IMR-90 (cell line): ENCODE data around the gene TRPM4.
"Not testable (repeated sequence)": the region's sequence is repeated elsewhere in the genome, so short reads cannot be mapped to it uniquely, and the experiment has no call there.

Experiments used
- CEBPB ChIP-seq: IDR thresholded peaks from 2 replicates; pipeline ENCODE4 v1.6.1; 2012; ENCODE audit warnings: low read depth, low read length, improper control_type of control experiment
- ELK1 ChIP-seq: fragments of 150-350 bp; IDR thresholded peaks from 2 replicates; pipeline ENCODE4 v1.6.1; 2016; ENCODE audit warnings: low read depth, mild to moderate bottlenecking, low read length, moderate library complexity, borderline replicate concordance
- FOS ChIP-seq: fragments of 150-350 bp; IDR thresholded peaks from 2 replicates; pipeline ENCODE4 v1.6.1; 2016; ENCODE audit warnings: low read depth, low read length
- MAFK ChIP-seq: IDR thresholded peaks from 2 replicates; pipeline ENCODE4 v1.6.1; 2012; ENCODE audit warnings: low read depth, low read length, improper control_type of control experiment
- MAZ ChIP-seq: IDR thresholded peaks from 2 replicates; pipeline ENCODE4 v1.6.1; 2012; ENCODE audit warnings: low read depth, mild to moderate bottlenecking, low read length, improper control_type of control experiment, moderate library complexity, borderline replicate concordance
- MXI1 ChIP-seq: IDR thresholded peaks from 2 replicates; pipeline ENCODE4 v1.6.1; 2012; ENCODE audit warnings: low read depth, mild to moderate bottlenecking, low read length, moderate library complexity, borderline replicate concordance
- POLR2A ChIP-seq: IDR thresholded peaks from 2 replicates; pipeline ENCODE4 v1.6.1; 2012; ENCODE audit warnings: mild to moderate bottlenecking, low read depth, low read length
- RAD21 ChIP-seq: IDR thresholded peaks from 2 replicates; pipeline ENCODE4 v1.6.1; 2012; ENCODE audit warnings: low read length, improper control_type of control experiment
- RCOR1 ChIP-seq: IDR thresholded peaks from 2 replicates; pipeline ENCODE4 v1.6.1; 2012; ENCODE audit warnings: mild to moderate bottlenecking, low read length, improper control_type of control experiment; ENCODE audit not compliant: insufficient replicate concordance
- RFX5 ChIP-seq: IDR thresholded peaks from 2 replicates; pipeline ENCODE4 v1.8.0; 2012; ENCODE audit warnings: low read depth, mild to moderate bottlenecking, low read length, moderate library complexity
- SMC3 ChIP-seq: fragments of 150-350 bp; IDR thresholded peaks from 2 replicates; pipeline ENCODE4 v1.6.1; 2016; ENCODE audit warnings: low read depth, mild to moderate bottlenecking, antibody characterized with exemption, low read length, moderate library complexity
- TF ChIP-seq, protein P1 (sequence below): conservative IDR thresholded peaks from 2 replicates; pipeline ENCODE4 v1.5.1; 2012; ENCODE audit warnings: mild to moderate bottlenecking, low read depth, low read length, improper control_type of control experiment
- TF ChIP-seq, protein P2 (sequence below): fragments of 150-350 bp; IDR thresholded peaks from 2 replicates; pipeline ENCODE4 v1.6.1; 2017; ENCODE audit warnings: mild to moderate bottlenecking, antibody characterized with exemption, low read length, low read depth

DNA sequence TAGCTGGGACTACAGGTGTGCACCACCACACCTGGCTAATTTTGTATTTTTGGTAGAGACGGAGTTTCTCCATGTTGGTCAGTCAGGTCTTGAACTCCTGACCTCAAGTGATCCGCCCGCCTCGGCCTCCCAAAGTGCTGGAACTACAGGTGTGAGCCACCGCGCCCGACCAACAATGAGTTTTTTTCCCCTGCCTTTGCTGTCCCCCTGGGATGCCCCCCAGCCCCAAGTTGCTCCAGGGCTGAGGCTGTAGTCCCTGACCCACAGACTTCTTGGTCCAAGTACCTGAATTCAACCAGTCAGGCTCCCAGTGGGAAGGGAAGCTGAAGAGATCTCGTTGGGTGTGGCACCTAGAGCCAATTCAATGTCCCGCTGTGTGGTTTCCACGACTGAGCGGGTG lies 66.8 kb downstream of the TRPM4 start:
- TF ChIP-seq MXI1, POLR2A, RFX5, RAD21, RCOR1, CEBPB, MAZ, ELK1, FOS, MAFK, SMC3: not testable (repeated sequence)
- TF ChIP-seq, protein P1, sequence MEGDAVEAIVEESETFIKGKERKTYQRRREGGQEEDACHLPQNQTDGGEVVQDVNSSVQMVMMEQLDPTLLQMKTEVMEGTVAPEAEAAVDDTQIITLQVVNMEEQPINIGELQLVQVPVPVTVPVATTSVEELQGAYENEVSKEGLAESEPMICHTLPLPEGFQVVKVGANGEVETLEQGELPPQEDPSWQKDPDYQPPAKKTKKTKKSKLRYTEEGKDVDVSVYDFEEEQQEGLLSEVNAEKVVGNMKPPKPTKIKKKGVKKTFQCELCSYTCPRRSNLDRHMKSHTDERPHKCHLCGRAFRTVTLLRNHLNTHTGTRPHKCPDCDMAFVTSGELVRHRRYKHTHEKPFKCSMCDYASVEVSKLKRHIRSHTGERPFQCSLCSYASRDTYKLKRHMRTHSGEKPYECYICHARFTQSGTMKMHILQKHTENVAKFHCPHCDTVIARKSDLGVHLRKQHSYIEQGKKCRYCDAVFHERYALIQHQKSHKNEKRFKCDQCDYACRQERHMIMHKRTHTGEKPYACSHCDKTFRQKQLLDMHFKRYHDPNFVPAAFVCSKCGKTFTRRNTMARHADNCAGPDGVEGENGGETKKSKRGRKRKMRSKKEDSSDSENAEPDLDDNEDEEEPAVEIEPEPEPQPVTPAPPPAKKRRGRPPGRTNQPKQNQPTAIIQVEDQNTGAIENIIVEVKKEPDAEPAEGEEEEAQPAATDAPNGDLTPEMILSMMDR, result not testable (repeated sequence)
- TF ChIP-seq, protein P2, sequence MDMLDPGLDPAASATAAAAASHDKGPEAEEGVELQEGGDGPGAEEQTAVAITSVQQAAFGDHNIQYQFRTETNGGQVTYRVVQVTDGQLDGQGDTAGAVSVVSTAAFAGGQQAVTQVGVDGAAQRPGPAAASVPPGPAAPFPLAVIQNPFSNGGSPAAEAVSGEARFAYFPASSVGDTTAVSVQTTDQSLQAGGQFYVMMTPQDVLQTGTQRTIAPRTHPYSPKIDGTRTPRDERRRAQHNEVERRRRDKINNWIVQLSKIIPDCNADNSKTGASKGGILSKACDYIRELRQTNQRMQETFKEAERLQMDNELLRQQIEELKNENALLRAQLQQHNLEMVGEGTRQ, result not testable (repeated sequence)
